Loucy (cell line): ENCODE results near the gene MYDGF.

Experiments
- H2AFZ ChIP-seq: fragments of 200-600 bp; sonication (generic); 2 replicates; pipeline ENCODE4 v1.6.0; 2016; ENCODE audit warnings: antibody characterized with exemption, mild to moderate bottlenecking, low read length, moderate library complexity
- H3F3A ChIP-seq: fragments of 200-600 bp; 2 replicates; pipeline ENCODE4 v1.6.0; 2016; ENCODE audit warnings: antibody characterized with exemption, low read depth, mild to moderate bottlenecking
- H3K27me3 ChIP-seq: fragments of 200-600 bp; sonication (generic); 2 replicates; pipeline ENCODE4 v1.6.1; 2014; ENCODE audit warnings: low read length, mild to moderate bottlenecking; ENCODE audit not compliant: insufficient read depth, poor library complexity, severe bottlenecking
- H3K36me3 ChIP-seq: fragments of 200-600 bp; sonication (generic); 2 replicates; pipeline ENCODE4 v1.6.1; 2016; ENCODE audit warnings: low read length; ENCODE audit not compliant: insufficient read depth
- H3K4me1 ChIP-seq: fragments of 200-600 bp; sonication (generic); 2 replicates; pipeline ENCODE4 v1.5.1; 2014; ENCODE audit warnings: low read length, mild to moderate bottlenecking; ENCODE audit not compliant: insufficient read depth, poor library complexity, severe bottlenecking
- H3K4me2 ChIP-seq: fragments of 200-600 bp; sonication (generic); 2 replicates; pipeline ENCODE4 v1.6.0; 2014; ENCODE audit warnings: antibody characterized with exemption, low read length, low read depth, mild to moderate bottlenecking; ENCODE audit not compliant: poor library complexity, severe bottlenecking
- H3K4me3 ChIP-seq: fragments of 200-600 bp; sonication (generic); 2 replicates; pipeline ENCODE4 v1.5.1; 2014; ENCODE audit warnings: low read length, mild to moderate bottlenecking, mixed read lengths; ENCODE audit not compliant: poor library complexity, severe bottlenecking
- H3K79me2 ChIP-seq: fragments of 200-600 bp; sonication (generic); 2 replicates; pipeline ENCODE4 v1.6.1; 2014; ENCODE audit warnings: low read length; ENCODE audit not compliant: insufficient read depth
- H3K9ac ChIP-seq: fragments of 200-600 bp; sonication (generic); 2 replicates; pipeline ENCODE4 v1.6.0; 2014; ENCODE audit warnings: mild to moderate bottlenecking, low read depth, low read length, moderate library complexity; ENCODE audit not compliant: poor library complexity, severe bottlenecking
- H3K9me2 ChIP-seq: fragments of 200-600 bp; sonication (generic); replicated peaks from 2 replicates; pipeline ENCODE4 v1.6.1; 2016; ENCODE audit warnings: low read depth, low read length, mixed read lengths
- H3K9me3 ChIP-seq: fragments of 200-600 bp; sonication (generic); 2 replicates; pipeline ENCODE4 v1.6.1; 2014; ENCODE audit warnings: mild to moderate bottlenecking, antibody characterized with exemption, low read length, low read depth; ENCODE audit not compliant: insufficient read depth
- H4K20me1 ChIP-seq: fragments of 200-600 bp; sonication (generic); 2 replicates; pipeline ENCODE4 v1.6.0; 2014; ENCODE audit warnings: antibody characterized with exemption, low read length, mild to moderate bottlenecking; ENCODE audit not compliant: insufficient read depth, poor library complexity, severe bottlenecking
- CTCF ChIP-seq: fragments of 200-600 bp; sonication (generic); conservative IDR thresholded peaks from 2 replicates; pipeline ENCODE4 v1.5.1; 2014; ENCODE audit warnings: mild to moderate bottlenecking, antibody characterized with exemption, low read length
- EZH2phosphoT487 ChIP-seq: fragments of 200-600 bp; IDR thresholded peaks from 2 replicates; pipeline ENCODE4 v1.6.1; 2018; ENCODE audit warnings: antibody characterized with exemption, mild to moderate bottlenecking, moderate library complexity, borderline replicate concordance

MYDGF gene

GRCh38 chr19:4693471-4694121, 23.5 kb upstream of the MYDGF start:
- Histone ChIP-seq H3K4me3 (no peak overlapping the region), H3K9me3 (no peaks in the 10 kb centered on the region), H3F3A (no peaks in the 10 kb centered on the region), H4K20me1 (no peaks in the 10 kb centered on the region), H3K9me2 (no peaks in the 10 kb centered on the region), H3K79me2 (no peaks in the 10 kb centered on the region), H3K27me3 (no peaks in the 10 kb centered on the region), H3K9ac (no peak overlapping the region), H3K4me1 (no peaks in the 10 kb centered on the region), H3K4me2 (no peak overlapping the region), H3K36me3 (peaks cover 82% of the 10 kb centered on the region; the same call in 1 of the 2 replicates), H2AFZ (no peak overlapping the region)
- TF ChIP-seq CTCF = no peak
- no peak for TF ChIP-seq EZH2phosphoT487

GRCh38 chr19:4693078-4693350, 22.9 kb upstream of the MYDGF start:
- Histone ChIP-seq H3K4me2 (no peak overlapping the region), H3K79me2 (no peaks in the 10 kb centered on the region), H3K27me3 (no peaks in the 10 kb centered on the region), H3K36me3 (peaks cover 85% of the 10 kb centered on the region; the same call in 1 of the 2 replicates), H3F3A (no peaks in the 10 kb centered on the region), H4K20me1 (no peaks in the 10 kb centered on the region), H3K4me3 (no peak overlapping the region), H3K9ac (no peak overlapping the region), H3K9me3 (no peaks in the 10 kb centered on the region), H3K9me2 (no peaks in the 10 kb centered on the region), H3K4me1 (no peaks in the 10 kb centered on the region), H2AFZ (no peak overlapping the region)
- no peak for TF ChIP-seq EZH2phosphoT487
- TF ChIP-seq CTCF = no peak

- Histone ChIP-seq H3K9me3 (no peaks in the 10 kb centered on the region), H3K4me1 (no peaks in the 10 kb centered on the region), H3K27me3 (no peaks in the 10 kb centered on the region), H3K36me3 (peaks cover 81% of the 10 kb centered on the region; the same call in 1 of the 2 replicates), H3K9ac (no peak overlapping the region), H3K9me2 (no peaks in the 10 kb centered on the region), H4K20me1 (no peaks in the 10 kb centered on the region), H3F3A (no peaks in the 10 kb centered on the region), H3K4me3 (no peak overlapping the region), H3K4me2 (no peak overlapping the region), H3K79me2 (no peaks in the 10 kb centered on the region), H2AFZ (no peak overlapping the region)
- TF ChIP-seq EZH2phosphoT487 = no peak
- TF ChIP-seq CTCF = no peak
These were observed 22.3 kb upstream of the MYDGF start for GRCh38 chr19:4692251-4693077.
